T-helper 1 cell treated with Interleukin-12 subunit alpha and Interleukin-12 subunit beta and Interleukin-4 antibody, amounts not matched to agents 30 ng/mL and 1 ng/mL, for 36 hours (primary cell): Measurements from ENCODE around the gene IGSF23. TPM values are rescaled to one million over a fixed set of nuclear protein-coding genes. Genes with fewer than 3 reads are reported as not detected.
"Not testable (repeated sequence)": the region's sequence is repeated elsewhere in the genome, so short reads cannot be mapped to it uniquely, and the experiment has no call there.

Source experiments
- intact Hi-C: fragments of 100-400 bp; cut with micrococcal nuclease; formaldehyde crosslinking; loops from one replicate; pipeline ENCODE4 v1.15.1; 2024
- total RNA-seq: library from RNA; stranded (reverse); gene quantifications from 2 replicates; pipeline ENCODE4 v1.2.3, GENCODE V29; 2022

IGSF23 gene
- total RNA-seq, 1 donor from 2014 or later = not detected

DNA sequence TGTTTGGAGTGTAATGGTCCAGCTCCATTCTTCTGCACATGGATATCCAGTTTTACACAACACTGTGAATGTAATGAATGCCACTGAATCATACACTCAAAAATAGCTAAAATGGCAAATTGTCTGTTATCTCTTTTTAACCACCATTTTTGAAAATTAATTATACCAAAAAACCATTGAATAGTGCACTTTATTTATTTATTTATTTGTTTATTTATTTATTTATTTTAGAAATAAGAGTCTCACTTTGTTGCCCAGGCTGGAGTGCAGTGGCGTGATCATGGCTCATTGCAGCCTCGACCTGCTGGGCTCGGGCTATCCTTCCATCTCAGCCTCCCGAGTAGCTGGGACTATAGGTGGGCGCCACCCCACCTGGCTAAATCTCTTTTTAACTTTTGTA lies 50.6 kb downstream of the IGSF23 start:
- intact Hi-C loops = no loop called here

- intact Hi-C loops = no loop called here
These were observed 51.6 kb downstream of the IGSF23 start for GRCh38 chr19:44664976-44665375.

DNA sequence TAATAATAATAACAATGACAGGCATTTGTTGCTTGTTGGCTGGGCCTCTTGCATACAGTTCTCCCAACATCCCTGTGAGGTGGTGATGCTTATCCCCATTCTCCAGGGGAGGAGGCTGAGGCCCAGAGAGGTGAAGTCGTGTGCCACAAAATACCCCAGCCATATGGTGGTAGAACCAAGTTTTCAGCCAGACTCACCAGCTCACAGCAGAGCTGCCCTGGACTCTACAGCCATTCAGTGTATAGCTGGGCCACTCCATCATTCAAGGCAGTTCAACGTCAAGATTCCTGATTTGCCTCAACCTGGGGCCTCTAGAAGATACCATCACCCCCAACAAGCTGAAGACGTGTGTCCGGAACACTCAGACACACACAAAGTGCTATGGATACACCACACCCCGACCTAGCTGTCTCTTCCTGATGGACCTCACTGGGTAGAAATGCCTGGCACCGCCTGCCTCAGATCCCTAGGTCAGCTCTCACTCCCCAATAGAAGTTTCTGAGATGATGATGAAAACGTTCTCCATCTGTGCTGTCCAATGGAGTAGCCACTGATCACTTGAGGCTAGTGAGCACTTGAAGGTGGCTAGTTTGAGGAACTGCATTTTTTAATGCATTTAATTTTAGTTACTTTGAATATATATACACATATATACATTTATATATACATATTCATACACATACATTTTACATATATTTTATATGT lies 53.6 kb downstream of the IGSF23 start:
- intact Hi-C loops = no loop called here

- intact Hi-C loops = no loop called here
These were observed 55.8 kb downstream of the IGSF23 start for GRCh38 chr19:44668985-44669764.

DNA sequence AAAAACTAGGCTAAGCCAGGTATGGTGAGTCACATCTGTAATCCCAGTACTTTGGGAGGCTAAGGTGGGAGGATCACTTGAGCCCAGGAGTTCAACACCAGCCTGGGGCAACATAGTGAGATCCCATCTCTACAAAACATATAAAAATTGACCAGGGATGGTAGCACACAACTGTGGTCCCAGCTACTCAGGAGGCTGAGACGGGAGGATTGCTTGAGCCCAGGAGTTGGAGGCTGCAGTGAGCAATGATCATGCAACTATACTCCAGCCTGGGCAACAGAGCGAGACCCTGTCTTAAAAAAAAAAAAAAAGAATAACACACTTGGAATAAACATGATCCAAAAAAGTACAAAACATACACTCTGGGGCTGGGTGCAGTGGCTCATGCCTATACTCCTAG lies 56.7 kb downstream of the IGSF23 start:
- intact Hi-C loops = not testable (repeated sequence)

DNA sequence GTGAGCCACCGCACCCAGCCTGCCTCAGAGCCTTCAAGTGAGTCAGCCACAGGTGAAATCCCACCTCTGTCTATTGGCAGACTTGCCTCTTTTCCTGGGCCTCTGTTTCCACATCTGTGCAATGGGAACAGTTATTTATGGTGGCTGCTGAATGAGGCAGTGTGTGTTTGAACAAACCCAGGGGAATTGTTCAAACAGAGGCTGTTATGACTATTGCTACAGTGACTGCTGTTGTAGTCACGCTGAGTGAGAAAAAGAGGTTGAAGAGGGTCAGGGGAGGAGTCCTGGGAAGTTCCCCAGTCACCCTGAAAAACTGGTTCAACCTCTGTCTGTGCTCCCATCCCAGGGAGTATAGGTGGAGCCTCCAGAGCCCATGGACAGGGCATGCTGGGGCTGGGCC lies 58.0 kb downstream of the IGSF23 start, which contains the start of gene CEACAM19:
Gene CEACAM19 (plus strand): TSS at position 83 of the 400 bp plus-strand sequence. CDS start 450 bp downstream, outside the sequence.
- intact Hi-C loops = no loop called here

DNA sequence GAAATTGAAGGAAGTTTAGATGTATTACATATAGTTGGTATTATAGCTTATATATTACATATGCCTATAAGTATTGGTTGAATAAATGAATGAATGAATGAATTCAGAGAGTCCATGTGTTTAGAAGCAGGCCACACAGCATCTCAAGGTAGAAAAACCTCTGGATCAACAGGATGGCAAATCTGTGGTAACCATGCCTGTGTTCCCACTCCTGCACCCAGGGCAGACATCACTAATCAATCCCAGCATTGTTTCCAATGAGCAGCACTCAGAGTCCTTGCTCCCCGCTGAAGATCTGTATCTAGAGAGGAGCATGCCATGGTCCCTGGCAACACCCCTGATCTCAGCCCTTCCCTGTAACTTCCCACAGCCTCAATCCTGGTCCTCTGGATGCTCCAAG lies 58.9 kb downstream of the IGSF23 start:
- intact Hi-C loops = no loop called here

GRCh38 chr19:44673510-44673909 lies 60.1 kb downstream of the IGSF23 start:
- intact Hi-C loops = no loop called here

- intact Hi-C loops = no loop called here
These were observed 62.2 kb downstream of the IGSF23 start for GRCh38 chr19:44675521-44675920.

DNA sequence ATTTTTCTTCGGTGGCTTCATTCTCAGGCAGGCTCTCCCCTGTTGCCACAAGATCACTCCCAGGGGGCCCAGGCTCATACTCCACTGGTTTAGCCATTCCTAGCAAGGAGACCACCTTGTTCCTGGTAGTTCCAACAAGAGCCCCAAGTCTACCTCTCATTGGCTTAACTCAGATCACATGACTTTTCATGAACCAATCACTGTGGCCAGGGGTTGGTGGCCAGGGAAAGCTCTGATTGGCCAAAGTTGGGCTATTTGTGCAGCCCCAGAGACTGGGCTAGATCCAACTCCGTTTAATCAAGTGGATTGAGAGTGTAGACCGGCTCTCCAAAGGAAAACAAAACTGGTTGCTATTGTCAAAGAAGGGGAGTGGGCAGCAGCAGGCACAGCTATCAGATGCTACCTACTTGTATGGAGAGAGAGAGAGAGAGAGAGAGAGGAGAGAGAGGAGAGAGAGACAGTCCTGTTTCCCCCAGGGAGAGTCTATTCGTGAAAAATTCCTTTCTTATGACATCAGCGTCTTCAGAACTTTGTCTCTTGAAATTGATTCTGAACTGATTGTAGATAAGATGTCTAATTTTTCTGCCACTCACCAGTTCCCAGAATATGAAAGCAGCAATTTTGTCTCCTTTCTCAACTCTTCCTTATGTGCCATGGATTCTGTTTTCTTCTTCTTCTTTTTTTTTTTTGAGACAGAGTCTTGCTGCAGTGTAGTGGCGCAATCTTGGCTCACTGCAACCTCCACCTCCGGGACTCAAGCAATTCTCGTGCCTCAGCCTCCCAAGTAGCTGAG lies 63.9 kb downstream of the IGSF23 start:
- intact Hi-C loops = no loop called here

DNA sequence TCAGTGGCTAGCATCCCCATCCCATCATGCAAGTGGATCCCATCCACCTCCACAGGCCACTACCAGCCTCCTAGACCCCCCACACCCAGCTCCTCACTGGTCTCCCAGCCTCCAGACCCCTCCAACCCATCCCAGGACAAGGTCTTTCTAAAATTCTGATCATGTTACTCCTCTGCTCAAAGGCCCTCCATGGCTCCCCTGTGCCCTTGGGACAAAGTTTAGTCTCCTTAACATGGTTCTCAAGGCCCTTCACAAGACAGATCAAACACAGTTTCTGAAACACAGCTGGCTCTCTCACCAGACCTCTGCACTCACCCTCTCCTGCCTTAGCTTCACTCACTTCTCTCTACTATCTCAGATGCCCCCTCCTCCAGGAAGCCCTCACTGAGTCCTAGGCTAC lies 67.2 kb downstream of the IGSF23 start:
- intact Hi-C loops = no loop called here

DNA sequence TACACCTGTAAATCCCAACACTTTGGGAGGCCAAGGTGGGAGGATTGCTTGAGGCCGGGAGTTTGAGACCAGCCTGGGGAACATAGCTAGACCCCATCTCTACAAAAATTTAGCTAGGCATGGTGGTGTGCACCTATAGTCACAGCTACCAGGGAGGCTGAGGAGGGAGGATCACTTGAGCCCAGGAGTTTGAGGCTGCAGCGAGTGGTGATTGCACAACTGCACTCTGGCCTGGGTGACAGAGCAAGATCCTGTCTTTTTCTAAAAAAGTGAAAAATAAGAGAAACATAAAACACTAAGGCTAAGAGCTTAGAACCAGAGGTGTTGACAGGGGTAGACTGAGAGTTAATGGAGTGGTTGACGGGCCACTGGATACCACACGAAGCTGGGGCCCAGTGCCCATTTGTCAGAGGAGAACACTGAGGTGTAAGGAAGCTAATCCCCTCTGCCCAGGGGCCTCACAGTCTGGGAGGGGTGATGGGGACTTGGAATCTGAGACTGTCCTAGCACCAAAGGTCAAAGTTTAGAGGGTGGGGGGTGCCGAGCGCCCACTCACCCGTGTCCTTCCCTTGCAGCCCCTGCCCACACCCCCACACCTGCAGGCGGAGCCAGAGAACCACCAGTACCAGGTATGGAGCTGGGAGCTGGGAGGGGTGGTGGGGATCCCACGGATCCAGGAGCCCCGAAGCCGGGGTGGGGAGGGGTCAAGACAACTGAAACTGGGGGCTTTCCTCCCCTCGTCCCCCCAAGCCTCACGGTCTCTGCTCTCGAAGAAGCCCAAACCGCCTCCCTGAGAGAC lies 68.8 kb downstream of the IGSF23 start:
- intact Hi-C loops = no loop called here

GRCh38 chr19:44682807-44683206 lies 69.4 kb downstream of the IGSF23 start:
- intact Hi-C loops = no loop called here

GRCh38 chr19:44683434-44684210 lies 70.3 kb downstream of the IGSF23 start:
- intact Hi-C loops = no loop called here

GRCh38 chr19:44684396-44684795 lies 71.0 kb downstream of the IGSF23 start:
- intact Hi-C loops = not testable (repeated sequence)

DNA sequence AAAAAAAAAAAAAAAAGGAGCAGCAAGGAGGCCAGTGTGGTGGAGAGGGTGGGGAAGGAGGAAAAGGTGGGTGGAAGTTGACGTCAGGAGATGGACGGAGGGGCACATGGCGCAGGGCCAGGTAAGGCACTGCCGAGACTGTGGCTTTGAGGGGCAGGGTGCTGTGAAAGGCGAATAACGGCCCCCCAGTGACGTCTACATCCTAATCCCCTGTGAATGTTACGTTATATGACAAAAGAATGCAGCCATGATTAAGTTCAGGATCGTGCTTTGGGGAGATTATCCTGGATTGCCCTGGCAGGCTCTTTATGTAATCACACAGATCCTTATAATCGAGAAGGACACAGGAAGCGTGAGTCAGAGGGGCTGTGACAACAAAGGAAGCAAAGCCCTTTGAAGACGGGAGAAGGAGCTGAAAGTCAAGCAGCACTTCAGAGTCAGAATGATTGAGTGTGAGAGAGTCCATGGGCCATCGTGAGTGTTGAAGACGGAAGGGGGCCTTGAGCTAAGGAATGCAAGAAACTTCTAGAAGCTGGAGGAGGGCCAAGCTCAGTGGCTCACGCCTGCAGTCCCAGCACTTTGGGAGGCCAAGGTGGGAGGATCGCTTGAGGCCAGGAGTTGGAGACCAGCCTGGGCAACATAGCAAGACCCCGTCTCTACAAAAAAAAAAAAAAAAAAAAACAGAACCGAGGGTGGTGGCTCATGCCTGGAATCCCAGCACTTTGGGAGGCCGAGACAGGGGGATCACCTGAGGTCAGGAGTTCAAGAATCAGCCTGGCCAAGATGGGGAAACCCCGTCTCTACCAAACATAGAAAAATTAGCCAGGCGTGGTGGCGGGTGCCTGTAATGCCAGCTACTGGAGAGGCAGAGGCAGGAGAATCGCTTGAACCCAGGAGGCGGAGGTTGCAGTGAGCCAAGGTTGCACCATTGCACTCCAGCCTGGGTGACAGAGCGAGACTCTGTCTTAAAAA lies 71.8 kb downstream of the IGSF23 start:
- intact Hi-C loops = no loop called here

DNA sequence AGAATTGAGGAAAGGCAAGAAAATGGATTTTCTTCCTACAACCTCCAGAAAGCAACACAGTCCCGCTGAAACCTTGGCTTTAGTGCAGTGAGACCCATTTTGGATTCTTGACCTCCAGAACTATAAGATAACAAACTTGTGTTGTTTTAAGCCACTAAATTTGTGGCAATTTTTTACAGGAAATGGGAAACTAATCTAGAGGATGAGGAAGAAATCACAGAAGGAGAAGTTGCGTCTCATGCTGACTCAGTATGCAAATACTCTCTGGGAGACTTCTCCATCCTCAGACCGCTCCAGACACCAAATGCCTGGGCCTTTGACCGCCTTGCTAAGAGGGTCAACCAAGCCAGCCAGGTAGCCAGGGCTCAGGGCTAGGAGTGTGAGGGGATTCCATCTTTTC lies 72.5 kb downstream of the IGSF23 start:
- intact Hi-C loops = no loop called here
